H1 (cell line): Measurements from ENCODE around the gene ZPBP2.

Experiments used
- ASH2L ChIP-seq: fragments of 200-600, 300-600 bp; sonication (generic); IDR thresholded peaks from one replicate; pipeline ENCODE4 v1.7.1; 2017; ENCODE audit warnings: low read length
- CBX5 ChIP-seq: fragments of 300-800, 300-1000 bp; sonication (generic); IDR thresholded peaks from 2 replicates; pipeline ENCODE4 v1.7.1; 2016; ENCODE audit warnings: antibody characterized with exemption, low read length, low read depth
- CTCF ChIP-seq, 3 experiments: IDR thresholded peaks; 1 replicate in 2 of 3; 2 replicates in 1 of 3; pipeline versions ENCODE4 v1.5.1 to v1.6.1; 2011; ENCODE audit warnings: low read length in 3 of 3, mild to moderate bottlenecking in 3 of 3, inconsistent platforms in 2 of 3, low read depth in 1 of 3, moderate library complexity in 1 of 3; ENCODE audit not compliant: insufficient read depth in 1 of 3; ENCODE audit errors: control extremely low read depth in 1 of 3
- EZH2 ChIP-seq: fragments of 200-600 bp; sonication (generic); IDR thresholded peaks from 2 replicates; pipeline ENCODE4 v1.7.1; 2012; ENCODE audit warnings: low read depth, mild to moderate bottlenecking, moderate library complexity, low read length, inconsistent platforms; ENCODE audit not compliant: severe bottlenecking
- GABPA ChIP-seq: IDR thresholded peaks from 2 replicates; pipeline ENCODE4 v1.6.1; 2011; ENCODE audit warnings: mild to moderate bottlenecking, low read length, moderate library complexity, borderline replicate concordance; ENCODE audit not compliant: insufficient read depth
- HDAC2 ChIP-seq, 2 experiments: fragments of 300-600 bp in 1 of 2; sonication (generic) in 1 of 2; IDR thresholded peaks; 2 replicates each; pipeline ENCODE4 v1.6.1; 2011 to 2012; ENCODE audit warnings: low read depth in 2 of 2, low read length in 2 of 2, mild to moderate bottlenecking in 2 of 2, moderate library complexity in 2 of 2, borderline replicate concordance in 1 of 2, inconsistent platforms in 1 of 2
- KDM1A ChIP-seq: fragments of 200-600, 300-600 bp; sonication (generic); IDR thresholded peaks from 2 replicates; pipeline ENCODE4 v1.7.1; 2016; ENCODE audit warnings: mild to moderate bottlenecking, low read length, borderline replicate concordance
- MAFK ChIP-seq: IDR thresholded peaks from 2 replicates; pipeline ENCODE4 v1.6.1; 2012; ENCODE audit warnings: low read depth, mild to moderate bottlenecking, improper control_type of control experiment, low read length
- POLR2A ChIP-seq, 2 experiments: IDR thresholded peaks; 1 replicate in 1 of 2; 2 replicates in 1 of 2; pipeline ENCODE4 v1.6.1; 2011; ENCODE audit warnings: low read depth in 2 of 2, low read length in 2 of 2, mild to moderate bottlenecking in 2 of 2; ENCODE audit errors: control extremely low read depth in 1 of 2
- POLR2AphosphoS5 ChIP-seq: IDR thresholded peaks from 2 replicates; pipeline ENCODE4 v1.6.1; 2011; ENCODE audit warnings: low read depth, low read length
- RAD21 ChIP-seq, 2 experiments: IDR thresholded peaks in 1 of 2; conservative IDR thresholded peaks in 1 of 2; 2 replicates each; pipeline ENCODE4 v1.6.1; 2011; ENCODE audit warnings: low read depth in 2 of 2, low read length in 2 of 2, improper control_type of control experiment in 1 of 2, inconsistent platforms in 1 of 2, mild to moderate bottlenecking in 1 of 2, moderate library complexity in 1 of 2
- RFX5 ChIP-seq: IDR thresholded peaks from 2 replicates; pipeline ENCODE4 v1.6.1; 2011; ENCODE audit warnings: low read depth, low read length, improper control_type of control experiment, borderline replicate concordance
- SAP30 ChIP-seq: fragments of 300-600 bp; sonication (generic); IDR thresholded peaks from 2 replicates; pipeline ENCODE4 v1.7.1; 2012; ENCODE audit warnings: low read length, moderate library complexity, mild to moderate bottlenecking, inconsistent platforms; ENCODE audit not compliant: insufficient read depth, insufficient replicate concordance
- SP1 ChIP-seq: IDR thresholded peaks from 2 replicates; pipeline ENCODE4 v1.6.1; 2011; ENCODE audit warnings: low read depth, low read length

- TF ChIP-seq ASH2L (no peak), SAP30 (no peak), CTCF (IDR thresholded peaks at IDR 0.05; ENCODE audit: control extremely low read depth in 1 of 3, insufficient read depth in 1 of 3, low read depth in 1 of 3, low read length in 3 of 3) (no peak), POLR2AphosphoS5 (no peak), GABPA (no peak), CBX5 (no peak), POLR2A (IDR thresholded peaks at IDR 0.05; ENCODE audit: control extremely low read depth in 1 of 2, low read depth in 2 of 2, low read length in 2 of 2) (no peak), RFX5 (no peak), KDM1A (no peak), SP1 (no peak), HDAC2 (IDR thresholded peaks at IDR 0.05; ENCODE audit: borderline replicate concordance in 1 of 2, low read depth in 2 of 2, low read length in 2 of 2) (no peak), RAD21 (IDR thresholded peaks at IDR 0.05 in 1 of 2, conservative IDR thresholded peaks at IDR 0.05 in 1 of 2; ENCODE audit: low read depth in 2 of 2, low read length in 2 of 2) (no peak), MAFK (no peak), EZH2 (no peak)
Observed at GRCh38 chr17:39923230-39923629, 55.2 kb downstream of the ZPBP2 start.
